Progenitor cell of endocrine pancreas (in vitro differentiated cells): ENCODE measurements around the gene ORC4. TPM values are rescaled to one million over a fixed set of nuclear protein-coding genes. Genes with fewer than 3 reads are reported as not detected.

Source experiments
- DNase-seq: peaks from one replicate; pipeline ENCODE4 v3.0.0; 2021; ENCODE audit warnings: low spot score; ENCODE audit not compliant: unreplicated experiment
- H3K27ac Mint-ChIP-seq: 2 replicates; pipeline ENCODE4 v1.8.0; 2021; ENCODE audit warnings: mild to moderate bottlenecking, moderate library complexity, mixed read lengths
- H3K27me3 Mint-ChIP-seq: 2 replicates; pipeline ENCODE4 v1.8.0; 2021; ENCODE audit warnings: mixed read lengths
- H3K36me3 Mint-ChIP-seq: 2 replicates; pipeline ENCODE4 v1.8.0; 2022; ENCODE audit warnings: mixed read lengths; ENCODE audit not compliant: insufficient read depth
- H3K4me1 Mint-ChIP-seq: 2 replicates; pipeline ENCODE4 v1.8.0; 2021; ENCODE audit warnings: low read depth, mixed read lengths
- H3K4me3 Mint-ChIP-seq: 2 replicates; pipeline ENCODE4 v1.8.0; 2021; ENCODE audit warnings: low read depth, mild to moderate bottlenecking, moderate library complexity, mixed read lengths
- H3K9me3 Mint-ChIP-seq: 2 replicates; pipeline ENCODE4 v1.8.0; 2021; ENCODE audit warnings: low read depth, mixed read lengths
- total RNA-seq: library from RNA; stranded (reverse); gene quantifications from 2 replicates; pipeline ENCODE4 v1.2.1, GENCODE V29; 2021
- TF ChIP-seq, protein P1 (sequence below): fragments of 200-600 bp; sonication (generic); IDR thresholded peaks from one replicate; pipeline ENCODE4 v1.5.0; 2021; ENCODE audit warnings: antibody characterized with exemption, mild to moderate bottlenecking; ENCODE audit not compliant: unreplicated experiment

ORC4 gene
- total RNA-seq, 1 donor from 2014 or later: 77.1 TPM

DNA sequence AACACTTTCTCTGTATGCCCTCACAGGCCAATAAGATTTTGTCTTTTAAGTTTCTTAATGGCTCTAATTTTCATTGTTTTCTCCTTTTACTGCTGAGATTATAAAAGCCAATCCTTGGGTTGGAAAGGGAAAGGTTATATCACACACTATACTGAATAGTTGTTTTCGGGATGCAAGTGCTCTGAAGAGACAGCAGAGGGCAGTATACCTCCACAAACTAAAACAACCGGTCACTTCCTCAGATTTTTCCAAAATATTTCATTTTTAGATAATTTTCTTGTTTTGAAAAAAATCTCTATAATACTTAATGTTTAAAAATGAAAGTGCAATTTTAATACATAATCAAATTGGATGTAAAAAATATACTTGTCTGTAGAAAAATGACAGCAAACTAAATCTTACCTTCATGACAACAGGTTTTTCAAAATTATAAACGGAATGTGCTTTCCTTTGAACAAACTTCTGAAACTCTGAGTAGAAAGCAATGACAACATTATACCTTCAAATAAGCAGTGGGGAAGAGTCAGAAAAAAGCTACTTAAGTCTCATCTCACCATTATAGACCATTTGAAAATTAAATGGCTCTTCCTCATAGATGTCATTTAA, 82.7 kb downstream of the ORC4 start:
- Mint-ChIP-seq H3K4me1 (no peaks in the 10 kb centered on the region), H3K27me3 (no peaks in the 10 kb centered on the region)
- no peak for DNase-seq

DNA sequence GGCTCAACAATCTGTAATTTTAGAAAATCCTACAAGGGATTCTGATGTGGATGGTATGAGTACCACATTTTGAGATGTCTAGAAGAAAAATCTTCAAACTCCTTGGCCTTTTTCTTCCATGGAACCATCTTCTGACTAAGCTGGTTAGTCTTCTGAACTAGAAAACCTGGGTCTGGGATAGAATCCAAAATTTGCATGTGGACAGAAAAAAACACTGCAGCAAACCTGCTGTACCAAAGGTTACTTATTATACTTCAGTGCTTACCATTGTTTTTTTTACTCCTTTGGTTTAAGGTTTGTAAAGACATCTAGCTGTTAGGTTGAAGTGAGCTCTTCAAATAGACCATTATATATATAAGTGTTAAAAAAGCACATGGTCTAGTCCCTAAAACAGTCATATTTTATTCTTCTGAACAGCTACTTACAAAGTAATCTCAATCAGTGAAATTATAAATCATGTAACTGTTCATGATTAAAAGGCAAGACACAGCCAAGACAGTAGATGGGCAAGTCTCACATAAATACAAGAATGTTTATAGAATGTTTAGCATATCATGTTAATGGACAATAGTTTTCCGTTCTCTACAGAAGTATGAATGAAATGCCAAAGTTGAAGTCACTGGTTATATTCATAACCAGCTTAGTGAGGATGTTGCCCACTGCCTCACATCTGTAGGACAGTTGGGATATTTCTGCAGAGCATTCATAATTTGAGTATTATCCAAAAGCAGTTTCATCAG, 85.5 kb downstream of the ORC4 start:
- Mint-ChIP-seq H3K27ac (no peak overlapping the region), H3K9me3 (no peaks in the 10 kb centered on the region), H3K4me1 (no peaks in the 10 kb centered on the region), H3K36me3 (peaks cover 19% of the 10 kb centered on the region), H3K4me3 (no peak overlapping the region), H3K27me3 (no peaks in the 10 kb centered on the region)
- TF ChIP-seq, protein P1, sequence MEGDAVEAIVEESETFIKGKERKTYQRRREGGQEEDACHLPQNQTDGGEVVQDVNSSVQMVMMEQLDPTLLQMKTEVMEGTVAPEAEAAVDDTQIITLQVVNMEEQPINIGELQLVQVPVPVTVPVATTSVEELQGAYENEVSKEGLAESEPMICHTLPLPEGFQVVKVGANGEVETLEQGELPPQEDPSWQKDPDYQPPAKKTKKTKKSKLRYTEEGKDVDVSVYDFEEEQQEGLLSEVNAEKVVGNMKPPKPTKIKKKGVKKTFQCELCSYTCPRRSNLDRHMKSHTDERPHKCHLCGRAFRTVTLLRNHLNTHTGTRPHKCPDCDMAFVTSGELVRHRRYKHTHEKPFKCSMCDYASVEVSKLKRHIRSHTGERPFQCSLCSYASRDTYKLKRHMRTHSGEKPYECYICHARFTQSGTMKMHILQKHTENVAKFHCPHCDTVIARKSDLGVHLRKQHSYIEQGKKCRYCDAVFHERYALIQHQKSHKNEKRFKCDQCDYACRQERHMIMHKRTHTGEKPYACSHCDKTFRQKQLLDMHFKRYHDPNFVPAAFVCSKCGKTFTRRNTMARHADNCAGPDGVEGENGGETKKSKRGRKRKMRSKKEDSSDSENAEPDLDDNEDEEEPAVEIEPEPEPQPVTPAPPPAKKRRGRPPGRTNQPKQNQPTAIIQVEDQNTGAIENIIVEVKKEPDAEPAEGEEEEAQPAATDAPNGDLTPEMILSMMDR: no peak
- DNase-seq: no peak

More for the DNA sequence above, 82.7 kb downstream of the ORC4 start:
- Mint-ChIP-seq H3K27ac (no peak overlapping the region), H3K9me3 (no peaks in the 10 kb centered on the region), H3K36me3 (peaks cover 13% of the 10 kb centered on the region), H3K4me3 (no peak overlapping the region)
- TF ChIP-seq, protein P1: peak; percentile 94

DNA sequence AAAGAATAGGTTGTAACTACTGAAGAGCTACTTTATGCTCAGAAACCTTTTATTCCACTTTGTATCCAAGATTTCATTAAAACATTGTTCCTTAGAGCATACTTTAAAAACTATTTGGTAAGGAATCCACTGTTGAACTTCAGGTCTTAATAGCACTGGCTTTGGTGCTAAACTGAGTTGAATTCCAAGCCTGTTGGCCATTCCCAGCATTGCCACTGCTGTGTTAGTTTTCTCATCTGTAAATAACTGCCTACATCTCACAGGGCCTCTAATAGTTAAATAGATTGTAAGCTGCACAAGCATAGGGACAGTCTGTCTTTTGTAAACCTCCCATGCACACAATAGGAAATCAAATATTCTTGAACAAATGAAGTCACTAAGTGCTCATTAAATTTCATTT, 86.6 kb downstream of the ORC4 start:
- no peak for DNase-seq
- Mint-ChIP-seq H3K27ac (no peak overlapping the region), H3K36me3 (peaks cover 19% of the 10 kb centered on the region), H3K4me3 (no peak overlapping the region), H3K9me3 (no peaks in the 10 kb centered on the region), H3K4me1 (no peaks in the 10 kb centered on the region), H3K27me3 (no peaks in the 10 kb centered on the region)
- TF ChIP-seq, protein P1: no peak

DNA sequence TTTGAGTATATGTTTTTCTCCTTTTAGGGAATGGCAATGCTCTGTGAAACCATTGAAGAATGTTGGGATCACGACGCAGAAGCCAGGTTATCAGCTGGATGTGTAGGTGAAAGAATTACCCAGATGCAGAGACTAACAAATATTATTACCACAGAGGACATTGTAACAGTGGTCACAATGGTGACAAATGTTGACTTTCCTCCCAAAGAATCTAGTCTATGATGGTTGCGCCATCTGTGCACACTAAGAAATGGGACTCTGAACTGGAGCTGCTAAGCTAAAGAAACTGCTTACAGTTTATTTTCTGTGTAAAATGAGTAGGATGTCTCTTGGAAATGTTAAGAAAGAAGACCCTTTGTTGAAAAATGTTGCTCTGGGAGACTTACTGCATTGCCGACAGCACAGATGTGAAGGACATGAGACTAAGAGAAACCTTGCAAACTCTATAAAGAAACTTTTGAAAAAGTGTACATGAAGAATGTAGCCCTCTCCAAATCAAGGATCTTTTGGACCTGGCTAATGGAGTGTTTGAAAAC, 93.4 kb downstream of the ORC4 start:
- Mint-ChIP-seq H3K4me3 (no peak overlapping the region), H3K36me3 (peaks cover 10% of the 10 kb centered on the region), H3K4me1 (no peaks in the 10 kb centered on the region), H3K9me3 (no peaks in the 10 kb centered on the region), H3K27ac (no peak overlapping the region), H3K27me3 (no peaks in the 10 kb centered on the region)
- TF ChIP-seq, protein P1: no peak
- DNase-seq: no peak

DNA sequence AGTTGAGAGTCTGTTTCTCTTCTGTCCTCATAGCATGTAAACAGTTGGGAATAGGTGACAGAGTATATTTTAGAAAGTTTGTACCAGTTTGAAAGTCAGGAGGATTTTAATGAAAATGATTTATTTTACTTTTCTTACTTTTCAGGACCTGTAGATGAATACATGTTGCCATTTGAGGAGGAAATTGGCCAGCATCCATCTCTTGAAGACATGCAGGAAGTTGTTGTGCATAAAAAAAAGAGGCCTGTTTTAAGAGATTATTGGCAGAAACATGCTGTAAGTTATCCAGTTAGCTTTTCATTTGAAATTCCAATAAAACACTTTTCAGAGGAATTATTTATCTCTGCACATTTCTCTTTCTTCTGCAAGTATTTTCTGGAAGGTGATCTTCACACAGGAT, 94.7 kb downstream of the ORC4 start:
- Mint-ChIP-seq H3K4me1 (no peaks in the 10 kb centered on the region), H3K9me3 (no peaks in the 10 kb centered on the region), H3K27ac (no peak overlapping the region), H3K36me3 (peaks cover 10% of the 10 kb centered on the region), H3K4me3 (no peak overlapping the region), H3K27me3 (no peaks in the 10 kb centered on the region)
- no peak for DNase-seq
- TF ChIP-seq, protein P1: no peak
